Omental fat pad (tissue), 4 donors: Measurements from ENCODE around the gene B4GALNT4. TPM values are rescaled to one million over a fixed set of nuclear protein-coding genes. Genes with fewer than 3 reads are reported as not detected.
A peak's percentile ranks its signal among the peaks of the same experiment; 100 is the strongest.
"Not testable (repeated sequence)": the region's sequence is repeated elsewhere in the genome, so short reads cannot be mapped to it uniquely, and the experiment has no call there.

Source experiments
- ATAC-seq: fragments of 150-250 bp; one replicate; pipeline ENCODE4 v1.9.1; 2016; ENCODE audit warnings: mild to moderate bottlenecking, moderate library complexity; ENCODE audit not compliant: low FRiP score
- DNase-seq: peaks from one replicate; pipeline ENCODE4 v3.0.0-alpha.2; 2019; ENCODE audit warnings: low spot score
- total RNA-seq, 4 donors: library from RNA; depleted of rRNA; stranded (reverse); fragments of >200 nt; gene quantifications; one replicate each; pipeline ENCODE4 v1.1.0, GENCODE V29; 2016
- TF ChIP-seq, protein P1 (sequence below), 3 donors: fragments of 450-650 bp; IDR thresholded peaks; one replicate each; pipeline ENCODE4 v1.5.1; 2016 to 2017; ENCODE audit warnings: antibody characterized with exemption in 3 of 3, mild to moderate bottlenecking in 3 of 3, moderate library complexity in 2 of 3

Gene B4GALNT4
- total RNA-seq, 4 donors from 2014 or later, result 1.4 to 4.1 (median 2.5) TPM

DNA sequence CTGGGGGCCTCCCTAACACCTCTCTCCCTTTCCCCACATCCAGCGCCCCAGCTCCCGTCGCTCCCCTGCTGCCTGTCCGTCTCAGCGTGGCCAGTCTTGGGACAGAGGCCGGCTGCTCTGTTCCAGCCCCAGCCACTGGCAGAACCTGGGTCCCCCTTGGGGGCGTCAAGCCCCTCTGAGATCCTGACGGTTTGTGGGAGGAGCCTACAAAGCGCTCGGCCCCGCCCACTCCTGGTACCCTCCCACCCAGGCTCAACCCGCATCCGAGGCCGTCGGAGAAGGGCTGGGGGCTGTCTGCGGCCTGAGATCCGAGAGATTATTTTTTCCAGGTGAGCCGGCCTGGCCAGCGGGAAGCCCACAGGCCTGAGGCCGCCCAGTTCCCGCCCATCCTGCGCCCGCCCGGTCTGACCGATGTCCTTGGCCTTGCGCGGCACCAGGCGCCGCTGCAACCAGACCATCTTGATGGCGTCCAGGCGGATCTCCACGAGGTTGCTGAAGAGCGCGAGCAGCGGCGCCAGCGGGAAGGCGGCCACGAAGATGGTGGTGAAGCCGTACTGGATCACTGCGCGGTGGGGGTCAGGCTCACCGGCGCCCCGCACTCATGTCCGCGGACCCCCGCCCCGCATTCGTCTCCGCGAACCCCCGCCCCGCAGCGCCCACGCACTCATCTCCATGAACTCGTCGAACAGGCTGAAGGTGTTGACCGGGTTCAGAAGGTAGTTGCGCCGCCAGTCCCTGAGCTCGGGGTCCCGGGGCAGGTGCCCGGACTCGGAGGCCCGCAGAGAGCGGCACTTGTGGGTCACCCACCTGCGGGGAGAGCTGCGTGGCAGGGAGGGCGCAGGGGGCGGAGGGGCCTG, 51.0 kb downstream of the B4GALNT4 start:
- DNase-seq, result peak; percentile 9
- TF ChIP-seq, protein P1, sequence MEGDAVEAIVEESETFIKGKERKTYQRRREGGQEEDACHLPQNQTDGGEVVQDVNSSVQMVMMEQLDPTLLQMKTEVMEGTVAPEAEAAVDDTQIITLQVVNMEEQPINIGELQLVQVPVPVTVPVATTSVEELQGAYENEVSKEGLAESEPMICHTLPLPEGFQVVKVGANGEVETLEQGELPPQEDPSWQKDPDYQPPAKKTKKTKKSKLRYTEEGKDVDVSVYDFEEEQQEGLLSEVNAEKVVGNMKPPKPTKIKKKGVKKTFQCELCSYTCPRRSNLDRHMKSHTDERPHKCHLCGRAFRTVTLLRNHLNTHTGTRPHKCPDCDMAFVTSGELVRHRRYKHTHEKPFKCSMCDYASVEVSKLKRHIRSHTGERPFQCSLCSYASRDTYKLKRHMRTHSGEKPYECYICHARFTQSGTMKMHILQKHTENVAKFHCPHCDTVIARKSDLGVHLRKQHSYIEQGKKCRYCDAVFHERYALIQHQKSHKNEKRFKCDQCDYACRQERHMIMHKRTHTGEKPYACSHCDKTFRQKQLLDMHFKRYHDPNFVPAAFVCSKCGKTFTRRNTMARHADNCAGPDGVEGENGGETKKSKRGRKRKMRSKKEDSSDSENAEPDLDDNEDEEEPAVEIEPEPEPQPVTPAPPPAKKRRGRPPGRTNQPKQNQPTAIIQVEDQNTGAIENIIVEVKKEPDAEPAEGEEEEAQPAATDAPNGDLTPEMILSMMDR (IDR thresholded peaks at IDR 0.05), result no peak
- ATAC-seq, result no peak

DNA sequence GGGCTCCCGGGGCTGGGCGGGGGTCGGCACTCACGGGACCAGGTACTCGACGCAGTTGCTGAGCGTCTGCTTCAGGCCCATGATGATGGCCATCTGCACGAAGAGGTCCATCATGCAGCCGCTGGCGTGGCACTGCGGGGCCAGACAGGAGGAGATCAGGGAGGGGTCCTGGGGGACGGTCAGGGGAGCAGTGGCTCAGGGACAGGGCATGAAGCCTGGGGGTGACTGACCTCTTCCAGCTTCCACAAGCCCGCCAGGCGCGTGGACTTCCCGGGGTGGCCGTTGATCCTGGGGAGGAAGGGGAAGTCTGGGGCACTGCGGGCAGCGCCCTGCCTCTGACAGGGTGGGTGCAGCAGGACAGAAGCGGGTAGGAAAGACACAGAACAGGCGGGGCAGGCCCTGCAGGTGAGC, 51.6 kb downstream of the B4GALNT4 start:
- no peak for ATAC-seq
- DNase-seq, result no peak
- TF ChIP-seq, protein P1 (IDR thresholded peaks at IDR 0.05), result no peak

DNA sequence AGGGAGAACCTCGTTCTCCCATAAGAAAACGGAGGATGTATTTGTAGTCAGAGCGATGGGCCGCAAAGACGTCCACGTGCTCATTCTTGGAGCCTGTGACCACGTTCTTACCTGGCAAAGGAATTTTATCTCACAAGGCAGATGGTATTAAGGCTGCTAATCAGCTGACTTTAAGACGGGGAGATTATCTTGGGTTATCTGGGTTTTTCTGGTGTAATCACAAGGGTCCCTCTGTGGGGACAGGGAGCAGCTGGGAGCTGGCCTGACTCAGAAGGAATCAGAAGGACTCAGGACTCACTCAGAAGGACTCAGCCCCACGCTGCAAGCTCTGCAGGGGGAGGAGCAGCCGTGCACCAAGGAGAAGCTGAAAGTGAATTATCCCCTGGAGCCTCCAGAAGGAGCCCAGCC, 53.0 kb downstream of the B4GALNT4 start:
- DNase-seq (no peak), ATAC-seq (no peak)
- TF ChIP-seq, protein P1 (IDR thresholded peaks at IDR 0.05), result no peak

DNA sequence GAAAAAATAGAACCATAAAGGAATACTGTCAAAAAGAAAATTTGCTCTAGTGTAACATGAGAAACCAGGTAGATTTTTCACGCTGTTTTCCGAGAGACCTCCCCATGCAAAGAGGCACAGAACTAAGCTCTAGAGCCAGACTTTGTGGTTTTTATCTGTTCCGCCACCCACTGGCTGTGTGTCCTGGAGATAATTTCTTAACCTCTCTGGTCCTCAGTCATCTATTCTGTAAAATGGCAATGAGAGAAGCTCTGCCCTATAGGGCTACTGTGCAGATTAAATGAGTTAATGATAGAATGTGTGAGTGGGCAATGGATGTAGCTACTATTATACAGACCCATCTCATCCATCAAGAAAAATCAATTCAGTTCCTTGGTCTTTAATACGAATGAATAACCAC, 54.9 kb downstream of the B4GALNT4 start:
- TF ChIP-seq, protein P1 (IDR thresholded peaks at IDR 0.05), result no peak

DNA sequence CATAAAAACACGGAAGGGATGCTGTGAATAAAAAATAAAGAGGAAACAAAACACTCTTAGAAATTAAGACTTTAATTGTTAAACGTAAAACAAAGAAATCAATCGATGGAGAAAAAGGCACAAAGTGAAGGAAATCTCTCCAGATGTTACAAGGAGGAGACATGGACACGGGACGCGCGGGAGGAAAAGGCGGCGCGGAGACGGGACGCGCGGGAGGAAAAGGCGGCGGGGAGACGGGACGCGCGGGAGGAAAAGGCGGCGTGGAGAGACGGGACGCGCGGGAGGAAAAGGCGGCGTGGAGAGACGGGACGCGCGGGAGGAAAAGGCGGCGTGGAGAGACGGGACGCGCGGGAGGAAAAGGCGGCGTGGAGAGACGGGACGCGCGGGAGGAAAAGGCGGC, 55.5 kb downstream of the B4GALNT4 start:
- ATAC-seq, result not testable (repeated sequence)
- peak; percentile 9 for DNase-seq

More for the DNA sequence above, 54.9 kb downstream of the B4GALNT4 start:
- ATAC-seq, result no peak
- peak; percentile 13 for DNase-seq

DNA sequence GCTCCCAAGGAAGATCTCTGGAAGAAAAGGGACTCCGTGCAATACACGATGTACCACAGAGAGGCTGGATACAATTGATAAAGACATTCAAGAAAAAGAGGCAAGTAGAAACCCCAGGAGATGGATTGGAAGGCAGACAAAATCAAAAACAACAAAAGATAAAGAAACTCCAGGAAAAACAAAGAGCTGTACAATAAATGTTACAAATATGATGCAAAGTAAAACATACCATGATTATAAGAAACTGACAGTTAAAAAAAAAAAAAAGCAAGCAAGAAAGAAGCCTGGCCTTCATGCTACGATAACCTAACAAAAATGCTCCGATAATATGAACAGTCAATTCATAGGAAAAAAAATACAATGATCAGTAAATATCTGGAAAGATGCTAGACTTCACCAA, 56.0 kb downstream of the B4GALNT4 start:
- TF ChIP-seq, protein P1 (IDR thresholded peaks at IDR 0.05), result no peak
- DNase-seq (no peak), ATAC-seq (no peak)

DNA sequence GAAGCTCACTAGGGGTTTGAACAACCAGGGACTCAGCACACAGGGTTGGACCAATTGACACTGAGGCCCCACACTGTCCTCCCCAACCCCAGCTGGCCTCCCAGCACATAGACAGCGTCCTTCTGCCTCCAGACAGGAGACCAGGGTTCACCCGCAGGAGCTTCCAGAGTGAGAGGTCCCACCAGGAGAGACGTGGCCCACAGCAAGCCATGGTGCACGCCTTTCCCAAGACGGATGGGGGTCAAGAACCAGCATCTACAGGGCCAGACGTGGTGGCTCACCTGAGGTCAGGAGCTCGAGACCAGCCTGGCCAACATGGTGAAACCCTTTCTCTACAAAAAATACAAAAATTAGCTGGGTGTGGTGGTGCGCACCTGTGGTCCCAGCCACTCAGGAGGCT, 57.6 kb downstream of the B4GALNT4 start:
- TF ChIP-seq, protein P1 (IDR thresholded peaks at IDR 0.05), result no peak
- no peak for DNase-seq
- no peak for ATAC-seq
